ENCODE results near the gene TXNIP.

TXNIP gene

DNA sequence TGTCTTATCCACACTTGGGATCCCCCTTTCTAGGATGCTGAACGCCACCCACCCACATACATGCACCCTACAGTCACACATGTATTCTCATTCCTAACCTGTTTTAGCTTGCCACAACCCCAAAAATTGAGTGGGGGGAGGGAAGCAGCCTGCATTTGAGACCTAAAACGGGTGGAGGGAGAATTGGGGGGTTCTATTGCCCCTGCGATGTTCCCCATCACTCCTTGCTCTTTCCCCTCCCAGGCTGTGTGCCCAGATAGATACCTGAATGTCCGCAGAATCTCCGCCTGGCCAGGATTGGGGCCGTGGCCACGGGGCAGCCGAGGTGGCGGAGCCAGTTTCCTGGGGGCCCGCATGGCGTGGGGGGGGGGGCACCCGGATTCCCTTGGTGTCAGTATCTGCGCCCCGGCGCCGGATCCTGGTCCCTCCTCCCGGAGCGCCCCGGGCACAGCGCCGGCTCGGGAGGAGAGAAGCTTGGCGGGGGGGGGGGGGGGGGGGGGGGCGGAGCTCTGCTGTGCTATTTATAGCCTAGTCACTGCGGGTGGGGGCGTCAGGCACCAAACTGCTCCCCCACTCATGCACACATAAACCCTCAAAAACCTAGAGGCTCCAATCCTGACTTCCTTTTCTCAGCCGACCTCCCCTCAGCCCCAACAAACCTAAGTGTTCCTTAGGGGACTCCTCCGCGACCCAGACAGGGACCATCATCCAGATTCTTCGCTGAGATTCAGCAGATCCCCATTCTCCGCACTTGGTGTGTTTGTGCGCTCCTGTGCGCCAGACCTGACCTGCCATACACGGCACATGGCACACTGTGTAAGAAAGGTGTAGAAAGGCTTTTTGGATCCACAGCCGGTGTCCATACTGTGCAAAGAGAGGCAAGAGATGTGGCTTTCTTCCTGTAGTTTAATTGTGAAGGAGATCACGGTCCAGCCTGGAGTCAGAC, 33.9 kb downstream of the TXNIP start:
- DNase-seq (ENCODE audit: low read depth), result no peak

GRCh38 chr1:145961425-145962156, 34.8 kb downstream of the TXNIP start:
- DNase-seq (ENCODE audit: low read depth), result no peak

GRCh38 chr1:145961109-145961424, 35.3 kb downstream of the TXNIP start:
- no peak for DNase-seq (ENCODE audit: low read depth)

- no peak for DNase-seq (ENCODE audit: low read depth)
These were observed 35.8 kb downstream of the TXNIP start for GRCh38 chr1:145960468-145961108.

DNA sequence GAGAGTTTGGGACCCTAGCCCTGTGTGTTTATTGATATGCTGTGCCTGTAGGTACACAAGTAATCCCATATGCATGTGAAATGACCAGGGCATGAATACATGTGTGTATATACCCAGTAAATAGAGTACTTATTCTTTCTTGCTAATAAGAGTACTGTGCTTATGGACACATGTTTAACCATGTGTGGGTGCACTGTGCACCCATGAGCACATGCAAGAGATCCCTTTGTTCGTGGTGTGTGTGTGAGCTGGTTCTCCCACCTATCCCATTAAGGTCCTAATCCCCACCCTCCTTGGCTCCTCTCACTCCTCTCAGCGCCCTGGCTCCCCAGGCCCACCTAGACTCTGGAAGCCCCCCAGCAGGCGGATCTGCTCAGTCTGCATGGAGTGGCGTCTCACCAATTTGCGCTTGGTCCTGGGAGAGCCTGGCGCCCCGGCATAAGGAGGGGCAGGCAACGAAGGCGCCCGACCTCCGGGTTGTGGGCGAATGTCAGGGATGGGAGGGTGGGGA, 36.4 kb downstream of the TXNIP start:
- no peak for DNase-seq (ENCODE audit: low read depth)

GRCh38 chr1:145959333-145959732, 37.0 kb downstream of the TXNIP start:
- DNase-seq (ENCODE audit: low read depth), result no peak

DNA sequence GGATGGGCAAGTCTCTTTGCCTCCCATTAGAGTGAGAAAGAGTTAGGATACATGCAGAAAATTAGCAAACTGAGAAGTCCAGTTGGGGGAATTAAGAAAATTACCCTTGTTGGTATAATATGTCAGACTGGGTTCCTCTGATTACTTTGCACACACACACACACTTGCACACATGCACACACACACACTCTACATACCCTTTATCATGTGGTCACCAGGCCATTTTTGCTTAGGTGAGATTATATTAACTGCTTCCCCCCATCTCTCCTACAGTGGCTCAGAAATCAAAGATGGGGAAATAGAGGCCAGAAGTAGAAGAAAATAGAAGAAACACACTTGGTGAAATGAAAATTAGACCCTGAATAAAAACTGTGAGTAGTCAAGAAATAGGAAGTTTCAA, 37.6 kb downstream of the TXNIP start:
- DNase-seq (ENCODE audit: low read depth), result no peak

GRCh38 chr1:145957443-145958319, 38.7 kb downstream of the TXNIP start, which contains the start of gene LIX1L:
LIX1L (minus strand) TSS chr1:145958017; CDS start chr1:145957927, 90 bp downstream.
- peak; percentile 87 for DNase-seq (ENCODE audit: low read depth)

GRCh38 chr1:145956781-145957442, 39.5 kb downstream of the TXNIP start:
- no peak for DNase-seq (ENCODE audit: low read depth)

- no peak for DNase-seq (ENCODE audit: low read depth)
These were observed 40.0 kb downstream of the TXNIP start for GRCh38 chr1:145956361-145956760.

- DNase-seq (ENCODE audit: low read depth), result no peak
These were observed 40.9 kb downstream of the TXNIP start for GRCh38 chr1:145955436-145955835.

GRCh38 chr1:145953861-145954260, 42.5 kb downstream of the TXNIP start:
- no peak for DNase-seq (ENCODE audit: low read depth)

DNA sequence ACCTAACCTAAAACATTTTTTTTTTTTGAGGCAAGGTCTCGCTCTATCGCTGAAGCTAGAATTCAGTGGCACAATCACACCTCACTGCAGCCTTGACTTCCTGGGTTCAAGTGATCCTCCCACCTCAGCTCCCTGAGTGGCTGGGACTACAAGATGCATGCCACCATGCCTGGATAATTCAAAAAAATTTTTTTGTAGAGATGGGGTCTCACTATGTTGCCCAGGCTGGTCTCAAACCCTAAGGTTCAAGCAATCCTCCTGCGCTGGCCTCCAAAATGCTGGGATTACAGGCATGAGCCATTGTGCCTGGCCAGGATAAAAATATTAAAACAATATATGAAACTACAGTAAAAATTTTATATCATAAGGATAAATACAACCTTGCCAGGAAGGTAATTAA, 43.5 kb downstream of the TXNIP start:
- no peak for DNase-seq (ENCODE audit: low read depth)

DNA sequence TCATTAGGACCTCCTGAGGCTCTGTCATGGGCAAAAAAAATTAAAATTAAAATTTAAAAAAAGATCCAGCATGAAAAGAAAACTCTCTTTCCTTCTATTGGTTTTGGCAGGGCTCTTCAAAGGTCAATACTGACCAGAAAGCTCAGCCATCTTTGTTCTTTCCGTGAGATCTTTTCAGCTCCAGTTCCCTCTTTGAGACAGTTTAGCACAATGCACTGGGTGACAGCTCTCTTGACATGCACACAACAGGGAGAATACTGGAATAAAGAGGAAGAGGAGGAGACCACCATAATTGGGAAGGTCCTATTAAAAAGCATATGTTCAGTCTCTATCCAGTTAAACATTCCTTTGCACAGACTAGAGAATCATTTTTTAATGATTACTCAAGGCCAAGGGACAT, 44.9 kb downstream of the TXNIP start:
- no peak for DNase-seq (ENCODE audit: low read depth)

DNA sequence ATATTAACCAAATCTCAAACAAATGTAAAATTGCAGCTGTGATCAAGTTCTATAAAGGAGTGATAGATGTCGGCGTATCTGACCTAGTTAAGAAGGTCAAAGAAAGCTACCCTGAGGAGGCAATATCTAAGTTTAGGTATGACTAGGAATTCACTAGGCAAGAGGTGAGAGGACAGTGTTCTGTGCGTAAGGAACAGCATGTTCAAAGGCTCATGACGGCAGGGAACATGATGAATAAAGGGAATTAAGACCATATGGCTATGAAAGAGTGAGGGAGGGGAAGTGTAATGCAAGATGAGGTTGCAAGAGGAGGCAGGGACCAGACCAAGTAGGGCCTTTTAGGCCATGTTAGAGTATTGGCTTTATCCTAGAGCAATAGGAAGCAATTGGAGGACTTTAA, 47.2 kb downstream of the TXNIP start:
- DNase-seq (ENCODE audit: low read depth), result no peak

DNA sequence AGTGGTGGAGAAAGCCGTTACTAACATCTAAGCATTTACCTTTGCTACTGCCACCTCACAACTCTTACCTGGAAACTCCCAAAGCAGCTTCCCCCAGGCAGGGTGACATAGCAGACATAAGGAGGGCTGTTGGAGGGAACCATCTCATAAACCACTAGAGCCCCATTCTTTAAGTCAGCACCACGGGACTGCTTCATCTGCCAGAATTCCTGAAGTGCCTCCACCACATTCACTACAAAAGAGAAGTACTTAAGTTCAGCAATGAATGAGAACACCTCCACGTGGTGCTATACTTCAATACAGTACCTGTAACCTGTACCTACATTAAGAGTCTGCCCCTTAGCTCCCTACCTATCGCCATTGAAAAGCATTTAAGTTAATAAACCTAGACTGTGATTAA, 48.8 kb downstream of the TXNIP start:
- no peak for DNase-seq (ENCODE audit: low read depth)

GRCh38 chr1:145946477-145946986, 49.8 kb downstream of the TXNIP start:
- DNase-seq (ENCODE audit: low read depth), result no peak

- no peak for DNase-seq (ENCODE audit: low read depth)
These were observed 51.8 kb downstream of the TXNIP start for GRCh38 chr1:145944532-145944931.

DNA sequence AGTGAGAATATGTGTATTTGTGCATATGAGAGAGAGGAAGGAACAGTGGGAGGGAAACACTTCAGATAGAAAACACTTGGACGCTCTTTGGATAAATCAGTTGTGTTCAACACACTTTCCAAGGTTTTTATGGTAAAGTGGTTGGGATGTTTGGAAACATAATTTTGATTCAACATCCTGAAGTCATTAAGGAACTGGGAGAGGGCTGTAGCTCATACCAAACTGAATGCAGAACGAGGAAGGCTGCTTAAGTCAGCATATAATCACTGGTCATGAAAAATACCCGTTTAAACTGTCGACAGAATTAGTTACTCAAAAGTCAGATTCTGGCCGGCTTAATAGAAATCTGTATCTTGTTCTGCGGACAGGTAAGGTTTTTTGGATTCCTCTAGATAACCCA, 53.5 kb downstream of the TXNIP start:
- no peak for DNase-seq (ENCODE audit: low read depth)
